Astrocyte (in vitro differentiated cells and primary cell): ENCODE measurements around the gene TMEM184C.

ENCODE experiments used
- EZH2 ChIP-seq: IDR thresholded peaks from 2 replicates; pipeline ENCODE4 v1.6.1; 2012; ENCODE audit warnings: mild to moderate bottlenecking, low read length, inconsistent platforms; ENCODE audit not compliant: insufficient read depth
- TF ChIP-seq, protein P1 (sequence below): IDR thresholded peaks from 2 replicates; pipeline ENCODE4 v1.5.1; 2011; ENCODE audit warnings: low read depth, mild to moderate bottlenecking, inconsistent platforms, low read length, moderate library complexity; ENCODE audit not compliant: insufficient read depth

DNA sequence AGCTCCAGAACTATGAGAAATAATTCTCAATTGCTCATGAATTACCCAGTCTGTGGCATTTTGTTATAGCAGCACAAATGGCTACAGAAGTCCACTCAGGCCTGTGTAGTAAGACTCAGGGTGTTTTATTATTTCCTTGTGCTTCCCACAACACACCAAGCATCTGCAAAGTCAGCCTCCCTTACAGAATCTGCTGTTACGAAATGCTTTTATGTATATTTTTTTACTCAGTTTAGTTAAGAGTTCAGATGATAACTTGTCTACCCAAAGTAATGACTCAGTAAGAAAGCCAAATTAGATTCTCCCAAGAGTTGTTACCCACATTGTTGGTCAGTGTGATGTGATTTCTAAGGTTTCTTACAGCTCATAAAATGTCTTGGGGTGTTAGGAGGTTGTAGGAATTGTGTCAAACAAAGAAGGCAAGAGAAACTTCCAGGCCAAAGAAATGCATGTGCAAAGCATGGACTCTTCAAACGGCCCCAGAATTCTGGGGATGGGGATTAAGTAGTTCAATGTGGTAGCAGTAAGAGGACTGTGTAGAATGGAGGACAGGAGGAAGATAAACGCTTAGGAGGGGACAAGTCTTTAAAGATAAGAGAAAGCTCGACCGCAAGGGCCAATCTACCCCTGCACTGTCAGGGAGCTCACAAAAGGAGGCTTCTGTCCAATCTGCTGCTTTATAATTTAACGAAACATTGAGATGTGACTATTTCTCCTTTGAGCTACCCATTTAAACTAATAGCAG, 35.4 kb upstream of the TMEM184C start:
- TF ChIP-seq, protein P1, sequence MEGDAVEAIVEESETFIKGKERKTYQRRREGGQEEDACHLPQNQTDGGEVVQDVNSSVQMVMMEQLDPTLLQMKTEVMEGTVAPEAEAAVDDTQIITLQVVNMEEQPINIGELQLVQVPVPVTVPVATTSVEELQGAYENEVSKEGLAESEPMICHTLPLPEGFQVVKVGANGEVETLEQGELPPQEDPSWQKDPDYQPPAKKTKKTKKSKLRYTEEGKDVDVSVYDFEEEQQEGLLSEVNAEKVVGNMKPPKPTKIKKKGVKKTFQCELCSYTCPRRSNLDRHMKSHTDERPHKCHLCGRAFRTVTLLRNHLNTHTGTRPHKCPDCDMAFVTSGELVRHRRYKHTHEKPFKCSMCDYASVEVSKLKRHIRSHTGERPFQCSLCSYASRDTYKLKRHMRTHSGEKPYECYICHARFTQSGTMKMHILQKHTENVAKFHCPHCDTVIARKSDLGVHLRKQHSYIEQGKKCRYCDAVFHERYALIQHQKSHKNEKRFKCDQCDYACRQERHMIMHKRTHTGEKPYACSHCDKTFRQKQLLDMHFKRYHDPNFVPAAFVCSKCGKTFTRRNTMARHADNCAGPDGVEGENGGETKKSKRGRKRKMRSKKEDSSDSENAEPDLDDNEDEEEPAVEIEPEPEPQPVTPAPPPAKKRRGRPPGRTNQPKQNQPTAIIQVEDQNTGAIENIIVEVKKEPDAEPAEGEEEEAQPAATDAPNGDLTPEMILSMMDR = no peak
- no peak for TF ChIP-seq EZH2
